Measurements from ENCODE around the gene CSTPP1.

- no peak for TF ChIP-seq POU6F1 (CRISPR knock-in tag; IDR thresholded peaks at IDR 0.05; ENCODE audit: borderline replicate concordance, low read depth)
- TF ChIP-seq CSDC2 (CRISPR knock-in tag; IDR thresholded peaks at IDR 0.05) = no peak
- TF ChIP-seq PATZ1 (CRISPR knock-in tag; IDR thresholded peaks at IDR 0.05; ENCODE audit: borderline replicate concordance) = no peak
- no peak for TF ChIP-seq ARNTL (CRISPR knock-in tag; IDR thresholded peaks at IDR 0.05; ENCODE audit: borderline replicate concordance, low read depth)
- TF ChIP-seq TCF4 (CRISPR knock-in tag; IDR thresholded peaks at IDR 0.05; ENCODE audit: borderline replicate concordance) = no peak
- TF ChIP-seq ESRRG (CRISPR knock-in tag; IDR thresholded peaks at IDR 0.05) = no peak
- no peak for TF ChIP-seq ZNF565 (CRISPR knock-in tag; conservative IDR thresholded peaks at IDR 0.05; ENCODE audit: low read depth)
- TF ChIP-seq TSHZ2 (CRISPR knock-in tag; IDR thresholded peaks at IDR 0.05) = no peak
- no peak for TF ChIP-seq CREB5 (CRISPR knock-in tag; IDR thresholded peaks at IDR 0.05; ENCODE audit: low read depth)
- no peak for TF ChIP-seq PPARA (CRISPR knock-in tag; IDR thresholded peaks at IDR 0.05; ENCODE audit: borderline replicate concordance)
- TF ChIP-seq ZNF70 (CRISPR knock-in tag; IDR thresholded peaks at IDR 0.05) = no peak
- no peak for TF ChIP-seq TOX (CRISPR knock-in tag; IDR thresholded peaks at IDR 0.05; ENCODE audit: borderline replicate concordance)
Observed at GRCh38 chr11:47104261-47104950, 167.8 kb downstream of the CSTPP1 start.
